Measurements from ENCODE around the gene TIRAP. TPM values are rescaled to one million over a fixed set of nuclear protein-coding genes. Genes with fewer than 3 reads are reported as not detected.

Gene TIRAP
- total and polyA plus RNA-seq, 2 of the 8 experiments (the other 6 are each of a cell fraction or from before 2014, with no cell fraction given): 5.3 TPM

Small RNA genes within 50 kb of the gene (small RNA-seq; reads per million reads assigned to genes)
- gene RN7SL351P (ENCODE audit: insufficient read depth): not detected

Other genes starting within 250 kb of the TIRAP start
- gene CDON, start 220.2 kb upstream of the TIRAP start, total RNA-seq (2021; fragmentation: NEBNext Ultra II Directional; extraction: Animal tissue kit (Norgen Biotek cat#: 25700)): 32.5 and 32.9 TPM in 2 replicates
- 11.0 and 11.5 TPM in 2 replicates for gene CDON, start 220.2 kb upstream of the TIRAP start, polyA plus RNA-seq (2011; rRNA removed)
- gene RPUSD4, start 71.4 kb upstream of the TIRAP start, total RNA-seq (2021; fragmentation: NEBNext Ultra II Directional; extraction: Animal tissue kit (Norgen Biotek cat#: 25700)): 48.2 and 50.7 TPM in 2 replicates
- gene RPUSD4, start 71.4 kb upstream of the TIRAP start, polyA plus RNA-seq (2011; rRNA removed): 36.1 and 46.7 TPM in 2 replicates
- gene FAM118B, start 71.3 kb upstream of the TIRAP start, total RNA-seq (2021; fragmentation: NEBNext Ultra II Directional; extraction: Animal tissue kit (Norgen Biotek cat#: 25700)): 47.1 and 48.3 TPM in 2 replicates
- 15.5 and 25.3 TPM in 2 replicates for gene FAM118B, start 71.3 kb upstream of the TIRAP start, polyA plus RNA-seq (2011; rRNA removed)
- 54.3 and 57.6 TPM in 2 replicates for gene SRPRA, start 14.2 kb upstream of the TIRAP start, total RNA-seq (2021; fragmentation: NEBNext Ultra II Directional; extraction: Animal tissue kit (Norgen Biotek cat#: 25700))
- 60.3 and 62.0 TPM in 2 replicates for gene SRPRA, start 14.2 kb upstream of the TIRAP start, polyA plus RNA-seq (2011; rRNA removed)
- 48.5 and 48.8 TPM in 2 replicates for gene FOXRED1, start 13.9 kb upstream of the TIRAP start, total RNA-seq (2021; fragmentation: NEBNext Ultra II Directional; extraction: Animal tissue kit (Norgen Biotek cat#: 25700))
- 99.4 and 110 TPM in 2 replicates for gene FOXRED1, start 13.9 kb upstream of the TIRAP start, polyA plus RNA-seq (2011; rRNA removed)
- 24.6 and 24.8 TPM in 2 replicates for gene DCPS, start 21.0 kb downstream of the TIRAP start, total RNA-seq (2021; fragmentation: NEBNext Ultra II Directional; extraction: Animal tissue kit (Norgen Biotek cat#: 25700))
- 55.2 and 61.9 TPM in 2 replicates for gene DCPS, start 21.0 kb downstream of the TIRAP start, polyA plus RNA-seq (2011; rRNA removed)
- 15.6 and 16.0 TPM in 2 replicates for gene ST3GAL4, start 72.6 kb downstream of the TIRAP start, total RNA-seq (2021; fragmentation: NEBNext Ultra II Directional; extraction: Animal tissue kit (Norgen Biotek cat#: 25700))
- 20.0 and 21.0 TPM in 2 replicates for gene ST3GAL4, start 72.6 kb downstream of the TIRAP start, polyA plus RNA-seq (2011; rRNA removed)

Measured in H1 (cell line).